ENCODE measurements around the gene ACSL1.

Gene ACSL1

GRCh38 chr4:184805462-184806228 is 20.1 kb downstream of the ACSL1 start:
- Histone ChIP-seq H3K4me3 (ENCODE audit: low read depth in 1 of 2, low read length in 2 of 2) (peak overlapping the region in 1 of 2 donors; percentile 18), H3K9ac (ENCODE audit: low read depth in 1 of 2, low read length in 2 of 2) (no peak overlapping the region), H3K9me3 (ENCODE audit: control insufficient read depth in 1 of 2, low read length in 2 of 2) (no peaks in the 10 kb centered on the region), H3K4me1 (ENCODE audit: control insufficient read depth in 1 of 2, insufficient read depth in 2 of 2, low read length in 2 of 2) (peaks cover 14 to 17% of the 10 kb centered on the region in 2 donors), H3K27ac (ENCODE audit: low read depth, low read length) (no peak overlapping the region), H3K27me3 (ENCODE audit: control insufficient read depth in 1 of 2, insufficient read depth in 2 of 2, low read length in 2 of 2) (no peaks in the 10 kb centered on the region), H3K36me3 (ENCODE audit: control insufficient read depth in 1 of 2, insufficient read depth in 2 of 2, low read length in 2 of 2) (no peaks in the 10 kb centered on the region)

GRCh38 chr4:184804621-184805020 is 21.1 kb downstream of the ACSL1 start:
- Histone ChIP-seq H3K27ac (ENCODE audit: low read depth, low read length) (no peak overlapping the region), H3K36me3 (ENCODE audit: control insufficient read depth in 1 of 2, insufficient read depth in 2 of 2, low read length in 2 of 2) (no peaks in the 10 kb centered on the region), H3K9me3 (ENCODE audit: control insufficient read depth in 1 of 2, low read length in 2 of 2) (no peaks in the 10 kb centered on the region), H3K4me3 (ENCODE audit: low read depth in 1 of 2, low read length in 2 of 2) (no peak overlapping the region), H3K27me3 (ENCODE audit: control insufficient read depth in 1 of 2, insufficient read depth in 2 of 2, low read length in 2 of 2) (no peaks in the 10 kb centered on the region), H3K9ac (ENCODE audit: low read depth in 1 of 2, low read length in 2 of 2) (no peak overlapping the region), H3K4me1 (ENCODE audit: control insufficient read depth in 1 of 2, insufficient read depth in 2 of 2, low read length in 2 of 2) (peaks cover 14 to 17% of the 10 kb centered on the region in 2 donors)

- Histone ChIP-seq H3K9me3 (ENCODE audit: control insufficient read depth in 1 of 2, low read length in 2 of 2) (no peaks in the 10 kb centered on the region), H3K27me3 (ENCODE audit: control insufficient read depth in 1 of 2, insufficient read depth in 2 of 2, low read length in 2 of 2) (no peaks in the 10 kb centered on the region), H3K27ac (ENCODE audit: low read depth, low read length) (no peak overlapping the region), H3K9ac (ENCODE audit: low read depth in 1 of 2, low read length in 2 of 2) (no peak overlapping the region), H3K36me3 (ENCODE audit: control insufficient read depth in 1 of 2, insufficient read depth in 2 of 2, low read length in 2 of 2) (no peaks in the 10 kb centered on the region), H3K4me1 (ENCODE audit: control insufficient read depth in 1 of 2, insufficient read depth in 2 of 2, low read length in 2 of 2) (peaks cover 14 to 17% of the 10 kb centered on the region in 2 donors), H3K4me3 (ENCODE audit: low read depth in 1 of 2, low read length in 2 of 2) (no peak overlapping the region)
Observed at GRCh38 chr4:184803874-184804273, 21.9 kb downstream of the ACSL1 start.

- H3K36me3 ChIP-seq (ENCODE audit: control insufficient read depth in 1 of 2, insufficient read depth in 2 of 2, low read length in 2 of 2): no peaks in the 10 kb centered on the region
- no peak overlapping the region for H3K4me3 ChIP-seq (ENCODE audit: low read depth in 1 of 2, low read length in 2 of 2)
- no peaks in the 10 kb centered on the region for H3K9me3 ChIP-seq (ENCODE audit: control insufficient read depth in 1 of 2, low read length in 2 of 2)
- H3K9ac ChIP-seq (ENCODE audit: low read depth in 1 of 2, low read length in 2 of 2): no peak overlapping the region
- no peaks in the 10 kb centered on the region for H3K27me3 ChIP-seq (ENCODE audit: control insufficient read depth in 1 of 2, insufficient read depth in 2 of 2, low read length in 2 of 2)
- H3K27ac ChIP-seq (ENCODE audit: low read depth, low read length): no peak overlapping the region
- peaks cover 14 to 17% of the 10 kb centered on the region in 2 donors for H3K4me1 ChIP-seq (ENCODE audit: control insufficient read depth in 1 of 2, insufficient read depth in 2 of 2, low read length in 2 of 2)
Observed at GRCh38 chr4:184803133-184803532, 22.6 kb downstream of the ACSL1 start.

GRCh38 chr4:184802697-184803015 is 23.1 kb downstream of the ACSL1 start:
- Histone ChIP-seq H3K27ac (ENCODE audit: low read depth, low read length) (no peak overlapping the region), H3K4me1 (ENCODE audit: control insufficient read depth in 1 of 2, insufficient read depth in 2 of 2, low read length in 2 of 2) (peaks cover 11 to 15% of the 10 kb centered on the region in 2 donors), H3K9ac (ENCODE audit: low read depth in 1 of 2, low read length in 2 of 2) (no peak overlapping the region), H3K36me3 (ENCODE audit: control insufficient read depth in 1 of 2, insufficient read depth in 2 of 2, low read length in 2 of 2) (no peaks in the 10 kb centered on the region), H3K4me3 (ENCODE audit: low read depth in 1 of 2, low read length in 2 of 2) (no peak overlapping the region), H3K27me3 (ENCODE audit: control insufficient read depth in 1 of 2, insufficient read depth in 2 of 2, low read length in 2 of 2) (no peaks in the 10 kb centered on the region), H3K9me3 (ENCODE audit: control insufficient read depth in 1 of 2, low read length in 2 of 2) (no peaks in the 10 kb centered on the region)

- Histone ChIP-seq H3K9me3 (ENCODE audit: control insufficient read depth in 1 of 2, low read length in 2 of 2) (no peaks in the 10 kb centered on the region), H3K4me1 (ENCODE audit: control insufficient read depth in 1 of 2, insufficient read depth in 2 of 2, low read length in 2 of 2) (peaks cover 11 to 12% of the 10 kb centered on the region in 2 donors), H3K4me3 (ENCODE audit: low read depth in 1 of 2, low read length in 2 of 2) (no peak overlapping the region), H3K27ac (ENCODE audit: low read depth, low read length) (no peak overlapping the region), H3K36me3 (ENCODE audit: control insufficient read depth in 1 of 2, insufficient read depth in 2 of 2, low read length in 2 of 2) (peaks cover 0 to 5% of the 10 kb centered on the region in 2 donors), H3K27me3 (ENCODE audit: control insufficient read depth in 1 of 2, insufficient read depth in 2 of 2, low read length in 2 of 2) (no peaks in the 10 kb centered on the region), H3K9ac (ENCODE audit: low read depth in 1 of 2, low read length in 2 of 2) (no peak overlapping the region)
Observed at GRCh38 chr4:184801781-184802696, 23.7 kb downstream of the ACSL1 start.

GRCh38 chr4:184798504-184798903 is 27.3 kb downstream of the ACSL1 start:
- no peaks in the 10 kb centered on the region for H3K27me3 ChIP-seq (ENCODE audit: control insufficient read depth in 1 of 2, insufficient read depth in 2 of 2, low read length in 2 of 2)
- no peaks in the 10 kb centered on the region for H3K9me3 ChIP-seq (ENCODE audit: control insufficient read depth in 1 of 2, low read length in 2 of 2)
- no peaks in the 10 kb centered on the region for H3K4me1 ChIP-seq (ENCODE audit: control insufficient read depth in 1 of 2, insufficient read depth in 2 of 2, low read length in 2 of 2)
- H3K27ac ChIP-seq (ENCODE audit: low read depth, low read length): no peak overlapping the region
- H3K4me3 ChIP-seq (ENCODE audit: low read depth in 1 of 2, low read length in 2 of 2): no peak overlapping the region
- no peak overlapping the region for H3K9ac ChIP-seq (ENCODE audit: low read depth in 1 of 2, low read length in 2 of 2)
- H3K36me3 ChIP-seq (ENCODE audit: control insufficient read depth in 1 of 2, insufficient read depth in 2 of 2, low read length in 2 of 2): peaks cover 0 to 7% of the 10 kb centered on the region in 2 donors

GRCh38 chr4:184796906-184797305 is 28.9 kb downstream of the ACSL1 start:
- no peak overlapping the region for H3K27ac ChIP-seq (ENCODE audit: low read depth, low read length)
- H3K9ac ChIP-seq (ENCODE audit: low read depth in 1 of 2, low read length in 2 of 2): no peak overlapping the region
- H3K9me3 ChIP-seq (ENCODE audit: control insufficient read depth in 1 of 2, low read length in 2 of 2): no peaks in the 10 kb centered on the region
- peaks cover 0 to 7% of the 10 kb centered on the region in 2 donors for H3K36me3 ChIP-seq (ENCODE audit: control insufficient read depth in 1 of 2, insufficient read depth in 2 of 2, low read length in 2 of 2)
- no peak overlapping the region for H3K4me3 ChIP-seq (ENCODE audit: low read depth in 1 of 2, low read length in 2 of 2)
- no peaks in the 10 kb centered on the region for H3K4me1 ChIP-seq (ENCODE audit: control insufficient read depth in 1 of 2, insufficient read depth in 2 of 2, low read length in 2 of 2)
- H3K27me3 ChIP-seq (ENCODE audit: control insufficient read depth in 1 of 2, insufficient read depth in 2 of 2, low read length in 2 of 2): no peaks in the 10 kb centered on the region

GRCh38 chr4:184795214-184795844 is 30.4 kb downstream of the ACSL1 start:
- Histone ChIP-seq H3K9me3 (ENCODE audit: control insufficient read depth in 1 of 2, low read length in 2 of 2) (no peaks in the 10 kb centered on the region), H3K9ac (ENCODE audit: low read depth in 1 of 2, low read length in 2 of 2) (no peak overlapping the region), H3K27ac (ENCODE audit: low read depth, low read length) (no peak overlapping the region), H3K27me3 (ENCODE audit: control insufficient read depth in 1 of 2, insufficient read depth in 2 of 2, low read length in 2 of 2) (no peaks in the 10 kb centered on the region), H3K4me1 (ENCODE audit: control insufficient read depth in 1 of 2, insufficient read depth in 2 of 2, low read length in 2 of 2) (no peaks in the 10 kb centered on the region), H3K36me3 (ENCODE audit: control insufficient read depth in 1 of 2, insufficient read depth in 2 of 2, low read length in 2 of 2) (peaks cover 0 to 7% of the 10 kb centered on the region in 2 donors), H3K4me3 (ENCODE audit: low read depth in 1 of 2, low read length in 2 of 2) (no peak overlapping the region)

- Histone ChIP-seq H3K9ac (ENCODE audit: low read depth in 1 of 2, low read length in 2 of 2) (no peak overlapping the region), H3K36me3 (ENCODE audit: control insufficient read depth in 1 of 2, insufficient read depth in 2 of 2, low read length in 2 of 2) (peaks cover 0 to 7% of the 10 kb centered on the region in 2 donors), H3K4me3 (ENCODE audit: low read depth in 1 of 2, low read length in 2 of 2) (no peak overlapping the region), H3K9me3 (ENCODE audit: control insufficient read depth in 1 of 2, low read length in 2 of 2) (no peaks in the 10 kb centered on the region), H3K27ac (ENCODE audit: low read depth, low read length) (no peak overlapping the region), H3K4me1 (ENCODE audit: control insufficient read depth in 1 of 2, insufficient read depth in 2 of 2, low read length in 2 of 2) (no peaks in the 10 kb centered on the region), H3K27me3 (ENCODE audit: control insufficient read depth in 1 of 2, insufficient read depth in 2 of 2, low read length in 2 of 2) (no peaks in the 10 kb centered on the region)
Observed at GRCh38 chr4:184794470-184794869, 31.3 kb downstream of the ACSL1 start.
